GM12874 (cell line): ENCODE results near the gene MYH8.

Experiments
- CTCF ChIP-seq: IDR thresholded peaks from 2 replicates; pipeline ENCODE4 v1.5.1; 2011; ENCODE audit warnings: low read depth, mild to moderate bottlenecking, control low read depth, low read length, moderate library complexity; ENCODE audit not compliant: insufficient read depth

MYH8 gene

GRCh38 chr17:10357768-10358167 is 64.0 kb downstream of the MYH8 start:
- TF ChIP-seq CTCF: peak; percentile 71

- TF ChIP-seq CTCF: no peak
Observed at GRCh38 chr17:10354651-10355050, 67.1 kb downstream of the MYH8 start.

GRCh38 chr17:10352893-10353292 is 68.9 kb downstream of the MYH8 start:
- no peak for TF ChIP-seq CTCF

GRCh38 chr17:10349403-10349802 is 72.3 kb downstream of the MYH8 start:
- peak; percentile 48; the same call in 1 of the 2 replicates for TF ChIP-seq CTCF

GRCh38 chr17:10344816-10345215 is 76.9 kb downstream of the MYH8 start:
- no peak for TF ChIP-seq CTCF
